Aorta (tissue), 5 donors: ENCODE results near the gene PRSS27. TPM values are rescaled to one million over a fixed set of nuclear protein-coding genes. Genes with fewer than 3 reads are reported as not detected.

Source experiments
- ATAC-seq: fragments of 200-7000 bp; cut with Tn5 transposase; one replicate; pipeline ENCODE4 v1.9.1; 2022; ENCODE audit warnings: moderate library complexity; ENCODE audit not compliant: low FRiP score
- DNase-seq, 2 donors: peaks; one replicate each; pipeline ENCODE4 v3.0.0-alpha.2; 2020
- H3K27ac ChIP-seq, 2 donors: one replicate each; pipeline ENCODE4 v1.5.1; 2013; ENCODE audit warnings: low read length in 2 of 2, mild to moderate bottlenecking in 2 of 2, moderate library complexity in 2 of 2, control low read depth in 1 of 2, inconsistent platforms in 1 of 2, low read depth in 1 of 2
- H3K27me3 ChIP-seq, 2 donors: one replicate each; pipeline ENCODE4 v1.6.1; 2013; ENCODE audit warnings: control low read depth in 1 of 2, low read length in 1 of 2, mild to moderate bottlenecking in 1 of 2, moderate library complexity in 1 of 2; ENCODE audit not compliant: insufficient read depth in 2 of 2, control insufficient read depth in 1 of 2
- H3K36me3 ChIP-seq, 2 donors: one replicate each; pipeline ENCODE4 v1.6.1; 2013; ENCODE audit warnings: control low read depth in 1 of 2, low read length in 1 of 2, mild to moderate bottlenecking in 1 of 2; ENCODE audit not compliant: insufficient read depth in 2 of 2, control insufficient read depth in 1 of 2
- H3K4me1 ChIP-seq, 2 donors: one replicate each; pipeline ENCODE4 v1.6.1; 2013; ENCODE audit warnings: low read length in 2 of 2, control low read depth in 1 of 2, mild to moderate bottlenecking in 1 of 2, moderate library complexity in 1 of 2; ENCODE audit not compliant: insufficient read depth in 2 of 2, control insufficient read depth in 1 of 2
- H3K4me3 ChIP-seq, 2 donors: one replicate each; pipeline ENCODE4 v1.5.1; 2013; ENCODE audit warnings: low read length in 2 of 2, control low read depth in 1 of 2, mild to moderate bottlenecking in 1 of 2
- H3K9me3 ChIP-seq: one replicate; pipeline ENCODE4 v1.6.1; 2013; ENCODE audit warnings: mild to moderate bottlenecking, low read length; ENCODE audit not compliant: control insufficient read depth
- WGBS, 2 donors: extraction: QIAGEN DNeasy Blood & Tissue Kit; methylation state at CpG; one replicate each; pipeline ENCODE4 v1.1.7; 2013; 5-methylcytosine and 5-hydroxymethylcytosine counted together
- intact Hi-C, 2 donors: fragments of 100-400 bp; cut with DNase I; formaldehyde crosslinking; loops; one replicate each; pipeline versions ENCODE4 v1.14.2 to v1.15.0; 2022
- polyA plus RNA-seq, 2 donors: library from polyadenylated mRNA; stranded (reverse); fragments of 200-250 nt; gene quantifications; one replicate each; pipeline ENCODE4 v1.2.3, GENCODE V29; 2013
- total RNA-seq, 2 donors: library from RNA; stranded (reverse); fragmentation: NEBNext Ultra II Directional; extraction: Animal tissue kit (Norgen Biotek cat#: 25700); gene quantifications; one replicate each; pipeline ENCODE4 v1.2.1, GENCODE V29; 2021
- donor health status: healthy with polysubstance abuse.
- donor health status: Bipolar disorder and iron deficiency.
- donor health status: DM: no; HTN: no; CAD: no.
- donor health status: DM: no; HTN: no; CAD: no.
- donor health status: DM: yes; HTN: yes; CAD: no.

PRSS27 gene
- total and polyA plus RNA-seq, 4 donors: 1.3 to 2.2 (median 1.5) TPM

DNA sequence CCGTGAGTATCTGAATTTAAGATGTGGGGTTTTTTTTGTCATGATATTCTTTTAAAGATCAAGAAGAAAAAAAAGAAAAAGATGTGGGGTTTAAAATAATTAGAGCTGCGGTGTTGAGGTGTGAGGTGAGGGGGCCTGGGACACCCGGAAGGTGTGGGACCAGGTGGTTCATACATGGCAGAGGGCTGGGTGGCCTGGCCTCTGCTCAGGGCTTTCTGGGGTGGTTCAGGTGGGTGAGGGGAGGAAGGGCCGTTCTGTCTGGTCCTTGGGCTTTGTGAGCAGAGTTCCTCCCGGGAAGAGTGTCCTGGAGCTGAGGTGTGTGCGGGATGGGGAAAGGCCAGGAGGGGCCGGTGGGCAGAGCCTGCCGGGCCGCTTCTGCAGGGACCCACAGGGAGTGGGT is 5.0 kb downstream of the PRSS27 start:
- DNase-seq (no peak), ATAC-seq (no peak)
- H3K4me1 ChIP-seq: no peaks in the 10 kb centered on the region
- WGBS, 2 donors: 25 to 30% methylated on average over 9 of the region's 9 CpGs
- intact Hi-C loops: loop anchor here in 1 of 2 donors (5.0 kb wide), 1 partner anchor 33 kb away; the partner anchor contains the start of gene KCTD5
- no peak overlapping the region for H3K4me3 ChIP-seq
- no peaks in the 10 kb centered on the region for H3K27me3 ChIP-seq
- H3K27ac ChIP-seq: no peak overlapping the region
- no peaks in the 10 kb centered on the region for H3K36me3 ChIP-seq
- no peaks in the 10 kb centered on the region for H3K9me3 ChIP-seq

DNA sequence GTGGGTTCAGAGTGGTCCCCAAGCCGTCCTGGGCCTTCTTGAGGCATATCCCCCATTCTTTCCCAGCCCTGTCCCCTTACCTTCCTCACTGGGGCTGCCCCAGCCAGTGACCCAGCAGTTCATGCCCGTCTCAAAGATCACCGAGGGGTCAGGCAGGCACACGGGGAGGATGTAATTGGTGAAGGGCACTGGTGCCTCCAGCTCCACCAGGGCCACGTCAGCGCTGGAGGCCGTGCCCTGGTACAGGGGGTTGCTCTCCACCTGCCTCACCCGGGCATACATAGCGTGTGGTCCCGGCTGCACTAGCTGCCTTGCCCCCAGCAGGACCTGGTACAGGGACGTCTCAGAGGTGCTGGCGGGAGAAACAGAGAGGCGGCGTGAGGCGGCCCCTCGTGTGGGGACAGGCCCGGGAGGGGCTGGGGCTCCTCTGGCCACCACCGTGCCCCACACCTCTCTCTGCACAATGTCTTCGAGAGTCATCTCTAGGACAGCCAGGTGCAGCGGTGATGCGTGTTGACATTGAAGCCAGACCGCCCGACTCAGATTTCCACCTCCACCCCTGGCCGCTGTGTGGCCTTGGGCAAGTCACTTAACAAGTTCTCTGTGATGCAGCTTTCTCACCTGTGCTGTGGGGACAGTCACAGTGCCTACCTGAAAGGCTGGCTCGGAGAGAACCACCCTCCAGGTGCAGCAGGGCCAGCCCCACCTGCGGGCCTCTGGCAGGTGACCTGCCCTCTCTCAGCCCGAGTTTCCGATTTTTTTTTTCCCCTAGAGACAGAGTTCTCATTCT is 5.8 kb downstream of the PRSS27 start:
- no peaks in the 10 kb centered on the region for H3K4me1 ChIP-seq
- no peak overlapping the region for H3K27ac ChIP-seq
- 85 to 86% methylated on average over 28 of the region's 28 CpGs for WGBS, 2 donors
- no peaks in the 10 kb centered on the region for H3K36me3 ChIP-seq
- intact Hi-C loops: no loop called here
- H3K4me3 ChIP-seq: no peak overlapping the region
- ATAC-seq (no peak), DNase-seq (no peak)
- no peaks in the 10 kb centered on the region for H3K9me3 ChIP-seq
- H3K27me3 ChIP-seq: no peaks in the 10 kb centered on the region

DNA sequence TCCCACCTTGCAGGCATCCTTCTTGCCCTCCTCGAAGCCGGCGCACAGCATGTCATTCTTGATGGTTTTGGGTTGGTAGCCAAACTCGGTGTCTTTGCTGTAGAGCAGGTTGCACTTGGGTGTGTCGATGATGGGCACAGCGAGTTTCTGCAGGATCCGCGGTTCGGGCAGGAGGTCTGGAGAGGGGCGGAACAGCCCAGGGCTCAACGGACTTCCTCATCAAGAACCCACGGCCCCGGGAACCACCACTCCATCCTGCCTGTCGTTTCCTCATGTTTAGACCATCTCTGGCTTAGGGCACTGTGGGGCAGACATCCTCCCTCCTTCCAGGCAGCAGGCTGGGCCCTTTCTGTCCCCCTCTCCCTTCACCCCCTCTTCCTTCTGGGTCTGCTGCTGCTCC is 6.5 kb downstream of the PRSS27 start:
- DNase-seq (no peak), ATAC-seq (no peak)
- no peaks in the 10 kb centered on the region for H3K4me1 ChIP-seq
- no peaks in the 10 kb centered on the region for H3K9me3 ChIP-seq
- H3K27ac ChIP-seq: no peak overlapping the region
- H3K4me3 ChIP-seq: no peak overlapping the region
- no peaks in the 10 kb centered on the region for H3K36me3 ChIP-seq
- WGBS, 2 donors: 83 to 88% methylated on average over 14 of the region's 14 CpGs
- intact Hi-C loops: no loop called here
- no peaks in the 10 kb centered on the region for H3K27me3 ChIP-seq

DNA sequence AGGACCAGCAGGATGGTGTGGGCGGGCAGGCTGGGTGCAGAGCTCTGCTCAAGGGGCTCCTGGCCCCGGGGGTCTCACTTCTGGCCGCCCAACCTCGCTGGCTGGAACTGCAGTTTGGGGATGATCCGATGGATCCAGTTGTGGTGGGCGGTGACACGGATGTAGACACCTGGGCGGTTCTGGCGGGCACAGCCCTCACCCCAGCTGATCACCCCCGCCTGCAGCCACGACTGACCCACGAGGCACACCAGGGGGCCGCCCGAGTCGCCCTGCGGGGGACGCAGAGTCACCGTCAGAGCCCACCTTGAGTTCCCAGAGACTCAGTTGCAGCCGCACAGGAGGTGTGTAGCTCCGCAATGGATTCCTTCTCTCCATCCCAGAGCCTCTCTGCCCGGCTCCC is 7.5 kb downstream of the PRSS27 start:
- no peaks in the 10 kb centered on the region for H3K9me3 ChIP-seq
- no peaks in the 10 kb centered on the region for H3K27me3 ChIP-seq
- WGBS, 2 donors: 74 to 82% methylated on average over 19 to 21 of the region's 21 CpGs
- no peak overlapping the region for H3K27ac ChIP-seq
- no peak overlapping the region for H3K4me3 ChIP-seq
- H3K4me1 ChIP-seq: no peaks in the 10 kb centered on the region
- intact Hi-C loops: no loop called here
- no peak for ATAC-seq
- H3K36me3 ChIP-seq: peaks cover 0 to under 1% of the 10 kb centered on the region in 2 donors
- DNase-seq: no peak

DNA sequence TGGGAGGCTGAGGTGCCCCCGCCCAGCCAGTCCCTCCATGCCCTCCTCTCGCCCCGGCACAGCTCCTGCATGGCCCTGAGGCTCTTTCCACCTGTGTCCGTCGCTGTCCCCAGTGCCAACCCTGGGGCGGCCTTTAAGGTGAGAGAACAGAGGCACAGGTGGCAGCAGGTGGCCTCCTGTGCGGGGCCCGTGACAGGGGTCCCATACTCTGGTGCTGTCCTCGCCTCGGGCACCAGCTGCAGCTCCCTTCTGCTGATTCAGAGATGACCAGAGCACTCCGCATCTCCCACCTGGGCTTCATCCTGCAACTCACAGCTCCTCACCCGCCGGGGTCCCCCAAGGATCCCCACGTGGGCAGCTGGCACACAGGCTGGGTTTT is 8.0 kb downstream of the PRSS27 start:
- Histone ChIP-seq H3K27ac (no peak overlapping the region), H3K4me1 (no peaks in the 10 kb centered on the region), H3K27me3 (no peaks in the 10 kb centered on the region), H3K36me3 (peaks cover 0 to 2% of the 10 kb centered on the region in 2 donors), H3K9me3 (no peaks in the 10 kb centered on the region), H3K4me3 (no peak overlapping the region)
- no peak for DNase-seq
- intact Hi-C loops: no loop called here
- no peak for ATAC-seq
- WGBS, 2 donors: 75 to 83% methylated on average over 13 to 14 of the region's 14 CpGs

DNA sequence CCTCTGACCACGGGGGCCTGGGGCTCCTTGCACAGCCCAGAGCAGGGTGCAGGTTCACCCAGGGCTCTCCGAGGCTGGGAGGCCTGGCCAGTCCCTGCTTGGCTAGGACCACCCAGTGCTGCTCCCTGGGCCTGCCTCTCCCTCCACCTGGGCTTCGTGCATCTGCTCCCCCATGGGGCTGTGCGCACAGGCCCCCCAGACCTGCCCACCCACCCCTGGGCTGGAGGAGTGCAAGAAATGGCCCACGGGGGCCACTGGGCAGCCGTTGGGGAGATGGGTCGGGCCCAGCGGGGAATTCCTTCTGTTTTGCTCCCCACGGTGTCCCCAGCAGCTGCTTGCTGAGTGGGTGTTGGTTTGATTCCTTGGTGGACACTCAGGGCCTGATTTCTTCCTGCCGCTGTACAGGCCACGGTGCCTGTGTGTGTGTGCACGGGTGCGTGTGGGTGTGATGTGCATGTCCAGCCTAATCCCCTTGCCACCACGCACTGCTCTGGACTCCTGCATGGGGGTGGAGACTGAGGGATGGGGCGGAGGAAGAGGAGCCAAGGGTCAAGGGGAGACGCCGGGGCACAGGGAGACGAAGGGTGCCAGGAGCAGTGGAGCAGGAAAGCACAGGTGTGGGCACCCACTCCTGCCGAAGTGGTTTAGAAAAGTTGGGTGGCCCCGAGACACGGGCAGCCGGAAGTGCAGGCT is 8.5 kb downstream of the PRSS27 start:
- ATAC-seq (no peak), DNase-seq (no peak)
- intact Hi-C loops: no loop called here
- H3K36me3 ChIP-seq: peaks cover 0 to 2% of the 10 kb centered on the region in 2 donors
- 63 to 72% methylated on average over 22 of the region's 22 CpGs for WGBS, 2 donors
- H3K27ac ChIP-seq: no peak overlapping the region
- no peaks in the 10 kb centered on the region for H3K9me3 ChIP-seq
- no peaks in the 10 kb centered on the region for H3K4me1 ChIP-seq
- H3K27me3 ChIP-seq: no peaks in the 10 kb centered on the region
- H3K4me3 ChIP-seq: no peak overlapping the region

DNA sequence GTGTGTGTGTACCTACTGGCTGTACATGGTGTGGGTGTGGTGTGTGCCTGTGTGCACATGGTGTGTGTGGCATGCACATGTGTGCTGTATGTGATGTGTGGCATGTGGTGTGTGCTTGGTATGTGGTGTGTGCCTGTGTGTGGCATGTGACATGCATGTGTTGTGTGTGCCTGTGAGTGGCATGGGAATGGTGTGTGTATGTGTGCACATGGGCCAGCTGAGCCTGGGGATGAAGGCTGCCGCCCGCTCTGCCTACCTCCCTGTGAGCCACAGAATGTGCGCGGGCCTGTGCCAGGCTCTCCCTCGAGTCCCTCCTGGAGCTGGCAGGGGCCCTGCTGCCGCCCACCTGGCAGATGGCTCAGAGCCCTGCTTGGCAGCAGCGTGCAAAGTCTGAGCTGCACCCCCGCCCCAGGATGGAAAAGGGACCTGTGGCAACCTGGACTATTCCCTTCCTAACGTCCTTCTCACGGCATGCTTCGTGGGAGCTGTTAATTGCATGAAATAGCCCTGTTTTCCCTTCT is 9.3 kb downstream of the PRSS27 start:
- no peak for ATAC-seq
- H3K4me1 ChIP-seq: no peaks in the 10 kb centered on the region
- H3K9me3 ChIP-seq: no peaks in the 10 kb centered on the region
- no peak for DNase-seq
- no peak overlapping the region for H3K4me3 ChIP-seq
- intact Hi-C loops: no loop called here
- H3K27ac ChIP-seq: no peak overlapping the region
- H3K27me3 ChIP-seq: no peaks in the 10 kb centered on the region
- H3K36me3 ChIP-seq: peaks cover 0 to 2% of the 10 kb centered on the region in 2 donors
- WGBS, 2 donors: 36 to 41% methylated on average over 11 of the region's 11 CpGs

DNA sequence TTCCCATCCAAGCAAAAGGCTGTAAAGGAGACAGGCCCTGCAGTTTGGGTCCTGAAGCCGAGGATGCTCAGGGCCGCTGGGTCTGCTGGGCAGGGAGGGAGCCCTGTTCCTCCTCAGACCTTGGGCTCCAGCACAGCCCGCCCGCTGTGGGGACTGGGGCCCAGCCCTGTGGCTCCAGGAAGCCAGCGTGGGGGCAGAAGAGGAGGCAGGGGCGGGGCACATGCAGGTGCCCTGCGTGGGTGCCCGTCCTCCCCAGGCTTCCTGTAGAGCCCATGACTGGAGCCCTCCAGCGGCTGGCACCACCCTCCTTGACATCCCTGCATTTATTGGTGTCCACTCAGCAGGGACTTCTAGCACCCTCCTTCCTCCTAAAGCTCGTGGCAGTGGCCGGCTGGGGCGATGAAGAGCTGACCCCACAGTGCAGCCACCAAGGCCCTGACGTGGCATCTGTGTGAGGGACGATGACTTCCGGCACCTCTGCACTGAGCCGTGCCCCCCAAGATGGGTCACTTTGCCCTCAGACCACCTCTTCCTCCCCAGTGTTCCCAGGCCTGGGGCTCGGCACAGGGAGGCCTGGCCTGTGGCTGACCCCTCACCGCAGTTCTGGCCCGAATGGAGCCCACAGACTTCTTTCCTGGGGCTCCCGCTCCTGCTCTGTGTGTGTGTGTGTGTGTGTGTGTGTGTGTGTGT is 9.9 kb downstream of the PRSS27 start:
- no peak for DNase-seq
- Histone ChIP-seq H3K27me3 (no peaks in the 10 kb centered on the region), H3K4me1 (no peaks in the 10 kb centered on the region), H3K9me3 (no peaks in the 10 kb centered on the region), H3K36me3 (peaks cover 0 to 2% of the 10 kb centered on the region in 2 donors), H3K27ac (no peak overlapping the region), H3K4me3 (no peak overlapping the region)
- intact Hi-C loops: no loop called here
- no peak for ATAC-seq
- 89 to 91% methylated on average over 14 to 20 of the region's 20 CpGs for WGBS, 2 donors
